AG09309 (cell line): ENCODE results near the gene ABCG1.

Experiments
- DNase-seq: peaks from one replicate; pipeline ENCODE4 v3.0.0-alpha.2; 2010; ENCODE audit warnings: low read depth
- H3K4me3 ChIP-seq: 2 replicates; pipeline ENCODE4 v1.5.1; 2011; ENCODE audit warnings: mild to moderate bottlenecking, low read depth, low read length, moderate library complexity; ENCODE audit not compliant: control insufficient read depth
- CTCF ChIP-seq: IDR thresholded peaks from 2 replicates; pipeline ENCODE4 v1.5.1; 2011; ENCODE audit warnings: mild to moderate bottlenecking, low read depth, low read length, inconsistent platforms; ENCODE audit not compliant: insufficient read depth, control insufficient read depth; ENCODE audit errors: missing control alignments

ABCG1 gene

GRCh38 chr21:42227909-42228708, 9.2 kb downstream of the ABCG1 start:
- no peak for TF ChIP-seq CTCF
- no peak for DNase-seq
- no peak overlapping the region for H3K4me3 ChIP-seq

- no peak overlapping the region for H3K4me3 ChIP-seq
- TF ChIP-seq CTCF: no peak
- no peak for DNase-seq
Measured at GRCh38 chr21:42228709-42229220, 9.8 kb downstream of the ABCG1 start.

GRCh38 chr21:42229676-42230075, 10.7 kb downstream of the ABCG1 start:
- H3K4me3 ChIP-seq: no peak overlapping the region
- no peak for DNase-seq
- no peak for TF ChIP-seq CTCF

- TF ChIP-seq CTCF: no peak
- H3K4me3 ChIP-seq: no peak overlapping the region
- no peak for DNase-seq
Measured at GRCh38 chr21:42230178-42230577, 11.2 kb downstream of the ABCG1 start.

- no peak for DNase-seq
- no peak for TF ChIP-seq CTCF
- no peak overlapping the region for H3K4me3 ChIP-seq
Measured at GRCh38 chr21:42230636-42231035, 11.7 kb downstream of the ABCG1 start.

GRCh38 chr21:42231756-42232155, 12.8 kb downstream of the ABCG1 start:
- no peak for TF ChIP-seq CTCF
- DNase-seq: no peak
- H3K4me3 ChIP-seq: no peak overlapping the region
